ENCODE results near the gene BCDIN3D.

GRCh38 chr12:49813131-49813530 is 29.8 kb downstream of the BCDIN3D start:
- TF ChIP-seq CTCF (conservative IDR thresholded peaks at IDR 0.05; ENCODE audit: low read depth, low read length) = no peak
- TF ChIP-seq EZH2phosphoT487 (IDR thresholded peaks at IDR 0.05; ENCODE audit: borderline replicate concordance, low read length) = no peak
- no peak for TF ChIP-seq EZH2 (IDR thresholded peaks at IDR 0.05; ENCODE audit: low read length, unreplicated experiment)
